HL-60/S4 (cell line): ENCODE measurements around the gene PPA1.
"Not testable (repeated sequence)": the region's sequence is repeated elsewhere in the genome, so short reads cannot be mapped to it uniquely, and the experiment has no call there.

Experiments used
- in situ Hi-C: fragments of 300-500 bp; cut with MboI; formaldehyde crosslinking; loops from 2 replicates; pipeline ENCODE4 v1.14.3; 2022; ENCODE audit warnings: low sequenced_read_pairs

PPA1 gene

GRCh38 chr10:70222340-70222794, 10.9 kb downstream of the PPA1 start:
- in situ Hi-C loops: no loop called here

- in situ Hi-C loops: no loop called here
Measured at GRCh38 chr10:70221030-70221429, 12.2 kb downstream of the PPA1 start.

DNA sequence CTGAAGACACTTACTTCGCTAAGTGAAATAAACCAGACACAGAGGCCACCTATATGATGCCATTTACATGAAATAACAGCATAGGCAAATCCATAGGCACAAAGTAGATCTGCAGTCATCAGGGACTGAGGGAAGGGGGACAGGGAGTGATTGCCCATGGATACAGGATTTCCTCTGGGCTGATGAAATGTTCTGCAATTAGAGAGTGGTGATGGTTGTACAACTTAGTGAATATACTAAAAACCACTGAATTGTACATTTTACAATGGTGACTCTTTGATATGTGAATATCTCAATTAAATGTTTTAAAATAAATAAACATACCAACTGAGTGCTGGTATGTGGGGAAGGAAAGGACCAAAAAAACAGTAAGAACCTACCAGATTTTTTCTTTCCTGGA, 20.4 kb downstream of the PPA1 start:
- in situ Hi-C loops: no loop called here

GRCh38 chr10:70212277-70212676, 21.0 kb downstream of the PPA1 start:
- in situ Hi-C loops: no loop called here

- in situ Hi-C loops: no loop called here
Measured at GRCh38 chr10:70206762-70207161, 26.5 kb downstream of the PPA1 start.

DNA sequence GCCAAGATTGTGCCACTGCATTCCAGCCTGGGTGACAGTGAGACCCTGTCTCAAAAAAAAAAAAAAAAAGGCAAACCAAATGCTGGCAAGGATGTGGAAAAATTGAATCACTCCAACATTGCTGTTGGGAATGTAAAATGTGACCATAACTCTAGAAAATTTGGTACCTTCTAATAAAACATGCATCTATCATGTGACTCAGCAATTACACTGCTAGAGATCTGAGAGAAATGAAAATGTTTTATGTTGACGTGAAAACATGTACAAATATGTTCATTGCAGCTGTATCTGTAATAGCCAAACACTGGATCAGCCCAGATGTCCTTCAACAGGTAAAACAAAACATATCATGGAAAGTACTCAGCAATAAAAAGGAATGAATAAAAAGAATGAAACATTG, 32.1 kb downstream of the PPA1 start:
- in situ Hi-C loops: no loop called here

DNA sequence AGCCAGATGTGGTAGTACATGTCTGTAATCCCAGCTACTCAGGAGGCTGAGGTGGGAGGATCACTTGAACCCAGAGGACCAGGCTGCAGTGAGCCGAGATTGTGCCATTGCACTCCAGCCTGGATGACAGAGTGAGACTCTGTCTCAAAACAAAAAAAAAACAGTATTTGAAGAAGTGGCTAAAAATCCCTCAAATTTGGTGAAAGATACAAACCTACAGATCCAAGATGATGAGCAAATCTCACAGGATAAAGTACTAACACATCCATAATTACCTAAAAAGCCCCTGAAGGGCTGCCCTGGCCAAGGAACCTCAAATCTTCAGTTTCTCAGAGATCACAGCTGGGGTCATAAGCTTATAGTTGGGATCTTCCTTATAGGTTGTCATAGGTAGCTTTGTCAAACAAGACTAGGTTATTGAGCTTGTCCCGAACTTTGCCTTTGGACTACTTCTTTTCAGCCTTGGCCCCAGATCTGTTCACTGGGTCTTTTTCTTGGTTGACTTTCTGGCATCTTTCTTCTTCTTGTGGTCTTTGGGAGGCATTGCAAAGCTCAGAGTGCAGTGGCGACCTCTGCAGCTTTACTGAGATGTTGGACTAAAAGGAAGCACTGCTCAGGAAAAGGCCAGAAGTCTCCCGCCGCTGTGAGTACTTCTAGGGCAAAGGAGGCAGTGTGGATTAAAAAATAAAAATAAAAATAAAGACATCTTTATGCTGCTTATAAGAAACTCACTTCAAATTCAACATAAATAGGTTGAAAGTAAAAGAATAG, 34.3 kb downstream of the PPA1 start:
- in situ Hi-C loops: no loop called here

GRCh38 chr10:70197235-70197945, 35.8 kb downstream of the PPA1 start:
- in situ Hi-C loops: no loop called here

DNA sequence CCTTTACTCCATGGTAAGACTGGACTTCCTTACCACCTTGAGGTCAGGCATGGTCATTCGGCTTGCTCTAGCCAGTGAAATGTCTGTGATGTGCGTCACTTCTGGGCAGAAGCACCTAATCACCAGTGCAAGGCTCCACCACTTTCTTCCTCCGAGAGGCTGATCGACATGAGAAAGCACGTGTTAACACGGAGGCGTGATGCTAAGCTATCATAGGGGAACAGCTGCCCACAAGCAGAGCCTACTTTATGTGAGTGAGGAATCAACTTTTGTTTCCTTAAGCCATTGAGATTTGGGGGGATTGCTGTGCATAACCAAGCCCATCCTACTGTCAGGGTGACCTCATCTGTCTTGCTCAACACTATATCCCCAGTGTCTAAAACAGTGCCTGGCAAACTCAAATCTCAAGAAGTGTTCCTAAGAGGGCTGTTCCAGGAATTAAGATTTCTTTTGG, 39.8 kb downstream of the PPA1 start:
- in situ Hi-C loops: no loop called here

- in situ Hi-C loops: no loop called here
Measured at GRCh38 chr10:70192326-70192968, 40.8 kb downstream of the PPA1 start.

GRCh38 chr10:70191972-70192305, 41.3 kb downstream of the PPA1 start:
- in situ Hi-C loops: no loop called here

DNA sequence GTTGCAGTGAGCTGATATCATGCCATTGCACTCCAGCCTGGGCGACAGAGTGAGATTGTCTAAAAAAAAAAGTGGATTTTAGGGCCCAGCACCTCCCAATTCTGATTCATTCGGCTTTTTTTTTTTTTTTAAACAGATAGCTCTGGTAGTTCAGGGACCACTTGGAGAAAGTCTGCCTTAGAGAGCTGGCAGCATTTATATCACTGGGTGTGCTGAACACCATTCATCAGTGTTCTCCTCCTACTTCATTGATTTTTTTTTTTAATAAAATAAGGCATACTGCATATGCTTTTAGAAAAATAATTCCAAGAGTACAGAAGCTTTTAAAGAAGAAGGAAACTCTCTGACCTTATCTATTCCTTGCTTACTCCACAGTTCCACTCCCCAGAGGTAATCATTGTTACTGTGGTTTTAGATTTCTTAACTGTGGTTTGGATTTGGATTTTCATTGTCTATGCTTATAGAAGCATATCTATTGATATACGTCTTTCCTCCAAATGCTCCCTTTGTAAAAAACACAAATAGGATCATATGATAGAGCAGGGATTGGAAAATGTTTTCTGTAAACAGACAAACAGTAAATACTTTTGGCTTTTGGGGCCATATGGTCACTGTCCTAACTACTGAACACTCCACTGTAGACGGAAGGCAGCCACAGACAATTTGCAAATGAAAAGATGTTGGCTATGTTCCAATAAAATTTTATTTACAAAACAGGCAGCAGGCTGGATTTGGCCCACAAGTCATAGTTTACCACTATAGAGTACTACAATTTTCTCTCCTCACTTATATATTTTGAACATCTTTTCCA, 41.9 kb downstream of the PPA1 start:
- in situ Hi-C loops: no loop called here

GRCh38 chr10:70190581-70190980, 42.6 kb downstream of the PPA1 start:
- in situ Hi-C loops: no loop called here

DNA sequence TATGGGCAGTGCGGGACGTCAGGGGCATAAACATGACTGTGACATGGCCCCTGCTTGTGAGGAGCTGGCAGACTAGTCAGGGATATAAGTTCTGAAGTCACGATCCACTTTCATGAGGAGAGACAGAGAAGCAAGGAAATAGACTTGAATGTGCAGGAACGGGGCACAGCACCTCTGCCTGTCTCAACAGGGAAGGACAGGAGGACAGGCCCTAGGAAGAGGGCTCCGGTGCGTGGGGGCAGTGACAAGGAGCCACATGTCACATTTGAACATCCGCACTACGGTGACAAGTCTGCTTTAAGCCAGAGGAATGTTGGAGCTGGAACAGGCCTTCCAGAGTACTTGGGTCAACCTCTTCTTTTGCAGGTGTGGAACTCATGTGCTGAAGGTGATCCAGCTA, 43.1 kb downstream of the PPA1 start:
- in situ Hi-C loops: no loop called here

DNA sequence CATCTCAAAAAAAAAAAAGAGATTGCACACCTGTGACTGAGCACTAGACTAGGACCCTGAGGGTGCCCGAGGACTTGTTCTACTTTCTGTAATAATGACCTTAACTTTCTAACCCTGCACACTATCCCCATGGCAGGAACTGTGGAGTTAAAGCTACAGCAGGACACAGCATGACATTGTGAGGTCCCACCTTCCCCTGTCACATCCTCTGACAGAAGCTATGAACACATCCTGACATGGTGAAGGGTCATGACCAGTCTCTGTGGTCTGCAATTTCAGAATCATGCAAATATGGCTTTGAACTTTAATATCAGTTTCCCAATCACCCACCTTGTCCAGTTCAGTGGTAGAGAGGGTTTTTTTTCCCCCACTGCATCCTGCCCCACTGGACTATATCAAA, 44.5 kb downstream of the PPA1 start:
- in situ Hi-C loops: no loop called here

GRCh38 chr10:70186571-70186970, 46.7 kb downstream of the PPA1 start:
- in situ Hi-C loops: no loop called here

DNA sequence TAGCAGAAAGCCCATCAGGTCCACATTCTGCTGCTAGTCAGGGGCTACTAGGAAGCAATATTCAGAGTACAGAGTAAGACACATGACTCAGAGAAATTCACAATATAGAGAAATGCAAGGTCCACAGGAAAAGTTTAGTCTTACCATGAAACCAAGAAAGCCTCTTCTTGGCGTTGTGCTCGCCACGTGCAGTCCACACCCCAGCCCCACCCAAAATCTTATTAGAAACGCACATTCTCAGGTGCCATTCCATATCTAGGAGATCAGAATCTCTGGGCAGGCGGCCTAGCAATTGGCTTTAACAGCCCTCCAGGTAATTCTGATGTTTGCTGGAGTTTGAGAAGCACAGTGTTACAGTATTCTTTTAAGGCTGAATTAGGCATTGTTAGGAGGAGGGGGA, 47.1 kb downstream of the PPA1 start:
- in situ Hi-C loops: no loop called here

- in situ Hi-C loops: no loop called here
Measured at GRCh38 chr10:70183304-70183703, 49.9 kb downstream of the PPA1 start.

- in situ Hi-C loops: not testable (repeated sequence)
Measured at GRCh38 chr10:70179209-70179608, 54.0 kb downstream of the PPA1 start.

- in situ Hi-C loops: no loop called here
Measured at GRCh38 chr10:70178139-70178725, 55.0 kb downstream of the PPA1 start.

- in situ Hi-C loops: no loop called here
Measured at GRCh38 chr10:70176441-70176840, 56.8 kb downstream of the PPA1 start.
